CD4-positive, alpha-beta T cell (primary cell): ENCODE data around the gene ARHGAP18. TPM values are rescaled to one million over a fixed set of nuclear protein-coding genes. Genes with fewer than 3 reads are reported as not detected.
A peak's percentile ranks its signal among the peaks of the same experiment; 100 is the strongest.

Experiments
- ATAC-seq: fragments of 200-7000 bp; cut with Tn5 transposase; one replicate; pipeline ENCODE4 v1.10.0; 2022; ENCODE audit warnings: mild to moderate bottlenecking; ENCODE audit not compliant: poor library complexity
- CTCF ChIA-PET: fragments of 350-600 bp; sonication (Branson Sonifier 250); formaldehyde crosslinking; loops from one replicate; lab custom pipeline; 2021; ENCODE audit warnings: antibody characterized with exemption, inconsistent platforms; lab: Charles Lee
- POLR2A ChIA-PET: fragments of 350-600 bp; sonication (Branson Sonifier 250); formaldehyde crosslinking; loops from one replicate; lab custom pipeline; 2021; ENCODE audit warnings: antibody characterized with exemption, inconsistent platforms; lab: Charles Lee
- DNase-seq, 14 experiments: peaks; one replicate each; pipeline ENCODE4 v3.0.0-alpha.2; 2013 to 2020; ENCODE audit warnings: mixed read lengths in 2 of 14
- H3K27ac ChIP-seq, 2 donors: one replicate each; pipeline versions ENCODE4 v1.5.1 to v1.7.0; 2013; ENCODE audit warnings: low read length in 2 of 2, low read depth in 1 of 2, mild to moderate bottlenecking in 1 of 2
- H3K27me3 ChIP-seq, 2 experiments: 1 replicate in 1 of 2; 2 replicates in 1 of 2; pipeline versions ENCODE4 v1.6.1 to v1.7.0; 2013; ENCODE audit warnings: low read length in 2 of 2, control low read depth in 1 of 2, mild to moderate bottlenecking in 1 of 2, moderate library complexity in 1 of 2; ENCODE audit not compliant: insufficient read depth in 2 of 2, control insufficient read depth in 1 of 2
- H3K36me3 ChIP-seq: one replicate; pipeline ENCODE4 v1.6.1; 2013; ENCODE audit warnings: low read length, control low read depth; ENCODE audit not compliant: insufficient read depth
- H3K4me1 ChIP-seq: one replicate; pipeline ENCODE4 v1.6.1; 2013; ENCODE audit warnings: low read length, control low read depth; ENCODE audit not compliant: insufficient read depth
- H3K4me3 ChIP-seq: one replicate; pipeline ENCODE4 v1.5.1; 2013; ENCODE audit warnings: mild to moderate bottlenecking, low read length, moderate library complexity
- H3K9me3 ChIP-seq, 2 experiments: 1 replicate in 1 of 2; 2 replicates in 1 of 2; pipeline versions ENCODE4 v1.6.1 to v1.7.0; 2013; ENCODE audit warnings: low read length in 2 of 2, mild to moderate bottlenecking in 2 of 2, control low read depth in 1 of 2, moderate library complexity in 1 of 2; ENCODE audit not compliant: control insufficient read depth in 1 of 2, insufficient read depth in 1 of 2
- H3K27ac Mint-ChIP-seq: one replicate; pipeline ENCODE4 v1.8.0; 2020; ENCODE audit warnings: mixed read lengths
- H3K27me3 Mint-ChIP-seq: one replicate; pipeline ENCODE4 v1.8.0; 2021; ENCODE audit warnings: mixed read lengths
- H3K36me3 Mint-ChIP-seq: one replicate; pipeline ENCODE4 v1.8.0; 2021; ENCODE audit warnings: low read depth, mixed read lengths
- H3K4me1 Mint-ChIP-seq: one replicate; pipeline ENCODE4 v1.8.0; 2021; ENCODE audit warnings: low read depth, mixed read lengths
- H3K4me3 Mint-ChIP-seq: one replicate; pipeline ENCODE4 v1.8.0; 2020; ENCODE audit warnings: mild to moderate bottlenecking, mixed read lengths
- H3K9me3 Mint-ChIP-seq: one replicate; pipeline ENCODE4 v1.8.0; 2020; ENCODE audit warnings: mixed read lengths
- intact Hi-C, 2 experiments: fragments of 100-400 bp; cut with DNase I in 1 of 2; cut with micrococcal nuclease in 1 of 2; formaldehyde crosslinking; loops; one replicate each; pipeline versions ENCODE4 v1.15.1 to v1.9.0; 2023 to 2025; cut with DNase I, micrococcal nuclease
- total RNA-seq, 174 experiments: library from RNA in 2 of 174; stranded (reverse) in 2 of 174; gene quantifications; one replicate each; pipeline ENCODE4 v1.2.3 and lab custom pipeline; 2021 to 2026
- TF ChIP-seq, protein P1 (sequence below): fragments of 200-600 bp; IDR thresholded peaks from one replicate; pipeline ENCODE4 v1.8.0; 2022; ENCODE audit warnings: antibody characterized with exemption, mild to moderate bottlenecking

The ARHGAP18 gene
- total RNA-seq, 2 experiments from 2014 or later = 0.71 to 1.3 TPM

DNA sequence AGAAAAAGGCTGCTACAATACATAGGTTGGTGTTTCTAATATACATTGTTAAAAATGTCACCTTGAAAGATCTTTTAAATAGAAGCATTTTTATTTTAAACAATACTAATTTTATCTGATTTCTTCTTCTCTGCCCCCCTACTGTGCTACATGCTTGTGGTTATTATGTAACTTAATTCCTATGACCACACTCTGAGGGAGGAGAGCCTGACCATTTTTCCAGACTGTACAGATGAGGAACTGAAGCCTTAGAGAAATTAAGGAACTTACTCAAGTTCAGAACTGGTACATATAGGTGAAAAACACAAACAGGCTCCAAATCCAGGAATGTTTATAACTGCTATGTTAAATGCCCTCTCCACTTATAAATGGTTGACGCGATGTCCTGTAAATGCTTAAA is 43.4 kb upstream of the ARHGAP18 start:
- Histone ChIP-seq H3K27me3 (no peaks in the 10 kb centered on the region), H3K27ac (no peak overlapping the region), H3K4me1 (peaks cover 20% of the 10 kb centered on the region), H3K4me3 (no peak overlapping the region), H3K9me3 (no peaks in the 10 kb centered on the region), H3K36me3 (no peaks in the 10 kb centered on the region)
- intact Hi-C loops = no loop called here
- CTCF ChIA-PET = no interaction called here
- no peak overlapping the region for H3K4me3 Mint-ChIP-seq
- no peaks in the 10 kb centered on the region for H3K9me3 Mint-ChIP-seq
- H3K36me3 Mint-ChIP-seq = no peaks in the 10 kb centered on the region
- DNase-seq = no peak
- no peak for ATAC-seq
- H3K27ac Mint-ChIP-seq = no peak overlapping the region
- TF ChIP-seq, protein P1, sequence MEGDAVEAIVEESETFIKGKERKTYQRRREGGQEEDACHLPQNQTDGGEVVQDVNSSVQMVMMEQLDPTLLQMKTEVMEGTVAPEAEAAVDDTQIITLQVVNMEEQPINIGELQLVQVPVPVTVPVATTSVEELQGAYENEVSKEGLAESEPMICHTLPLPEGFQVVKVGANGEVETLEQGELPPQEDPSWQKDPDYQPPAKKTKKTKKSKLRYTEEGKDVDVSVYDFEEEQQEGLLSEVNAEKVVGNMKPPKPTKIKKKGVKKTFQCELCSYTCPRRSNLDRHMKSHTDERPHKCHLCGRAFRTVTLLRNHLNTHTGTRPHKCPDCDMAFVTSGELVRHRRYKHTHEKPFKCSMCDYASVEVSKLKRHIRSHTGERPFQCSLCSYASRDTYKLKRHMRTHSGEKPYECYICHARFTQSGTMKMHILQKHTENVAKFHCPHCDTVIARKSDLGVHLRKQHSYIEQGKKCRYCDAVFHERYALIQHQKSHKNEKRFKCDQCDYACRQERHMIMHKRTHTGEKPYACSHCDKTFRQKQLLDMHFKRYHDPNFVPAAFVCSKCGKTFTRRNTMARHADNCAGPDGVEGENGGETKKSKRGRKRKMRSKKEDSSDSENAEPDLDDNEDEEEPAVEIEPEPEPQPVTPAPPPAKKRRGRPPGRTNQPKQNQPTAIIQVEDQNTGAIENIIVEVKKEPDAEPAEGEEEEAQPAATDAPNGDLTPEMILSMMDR = no peak
- H3K27me3 Mint-ChIP-seq = no peaks in the 10 kb centered on the region
- POLR2A ChIA-PET = interaction anchor here (0.6 kb wide), 1 partner anchor 1382 kb away, joined by 3 read pairs; no protein-coding TSS in a partner anchor
- H3K4me1 Mint-ChIP-seq = peaks cover 35% of the 10 kb centered on the region

DNA sequence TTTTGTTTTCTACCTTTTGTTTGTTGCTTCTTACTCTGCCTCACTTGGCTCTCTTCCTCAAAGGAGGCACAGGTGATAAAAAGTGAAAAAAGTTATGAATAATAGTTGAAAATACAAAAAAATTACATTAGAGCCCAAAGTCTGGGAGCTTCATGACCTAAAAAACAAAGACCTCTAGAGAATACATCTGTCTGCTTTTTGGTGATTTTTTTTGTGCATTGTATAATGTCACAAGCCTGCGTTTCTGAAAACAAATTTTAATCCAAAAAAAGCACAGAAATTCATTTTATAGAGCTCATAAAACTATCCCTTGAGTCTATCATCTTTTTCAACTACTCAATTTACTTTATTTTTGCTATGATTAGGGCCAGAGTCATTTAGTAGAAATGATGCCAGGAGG is 41.4 kb upstream of the ARHGAP18 start:
- ChIA-PET CTCF (no interaction called here), POLR2A (no interaction called here)
- H3K27me3 ChIP-seq = no peaks in the 10 kb centered on the region
- Mint-ChIP-seq H3K27me3 (no peaks in the 10 kb centered on the region), H3K36me3 (no peaks in the 10 kb centered on the region), H3K4me3 (peak overlapping the region; percentile 14), H3K9me3 (no peaks in the 10 kb centered on the region), H3K4me1 (peaks cover 50% of the 10 kb centered on the region), H3K27ac (peak overlapping the region; percentile 88)
- ATAC-seq (no peak), DNase-seq (no peak)
- peak overlapping the region in 1 of 2 donors; percentile 23 for H3K27ac ChIP-seq
- H3K4me3 ChIP-seq = no peak overlapping the region
- H3K4me1 ChIP-seq = peaks cover 28% of the 10 kb centered on the region
- TF ChIP-seq, protein P1 = no peak
- H3K9me3 ChIP-seq = no peaks in the 10 kb centered on the region
- H3K36me3 ChIP-seq = no peaks in the 10 kb centered on the region
- intact Hi-C loops = no loop called here

DNA sequence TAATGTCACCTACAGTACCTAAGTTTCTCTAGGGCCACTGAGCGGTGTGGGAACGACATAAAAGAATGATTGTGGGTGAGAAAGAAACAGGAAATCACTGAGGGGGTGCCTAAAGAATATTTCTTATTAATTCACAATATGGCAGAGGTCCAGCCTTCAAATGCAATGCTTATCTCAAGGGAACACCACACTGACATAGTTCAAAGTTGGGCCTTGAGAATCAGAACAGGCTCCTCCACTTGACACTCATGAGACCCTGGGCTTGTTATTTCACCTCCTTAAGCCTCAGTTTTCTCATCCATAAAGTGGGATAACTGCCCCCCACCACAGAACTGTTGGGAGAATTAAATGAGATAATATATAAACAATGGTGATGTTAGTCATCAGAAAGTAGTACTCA is 40.4 kb upstream of the ARHGAP18 start:
- peak overlapping the region; percentile 86 for H3K4me3 Mint-ChIP-seq
- H3K4me3 ChIP-seq = no peak overlapping the region

More for the DNA sequence above, 40.4 kb upstream of the ARHGAP18 start:
- Mint-ChIP-seq H3K27ac (peak overlapping the region; percentile 88), H3K27me3 (no peaks in the 10 kb centered on the region), H3K4me1 (peaks cover 55% of the 10 kb centered on the region), H3K9me3 (no peaks in the 10 kb centered on the region), H3K36me3 (no peaks in the 10 kb centered on the region)
- peak overlapping the region; percentile 61 to 72 for H3K27ac ChIP-seq
- no peaks in the 10 kb centered on the region for H3K9me3 ChIP-seq
- no peaks in the 10 kb centered on the region for H3K36me3 ChIP-seq
- ATAC-seq = no peak
- POLR2A ChIA-PET = interaction anchor here (0.6 to 2.4 kb wide), 13 partner anchors 10 to 382 kb away, joined by 3 to 24 read pairs (median 4); partner anchors contain the start of genes ARHGAP18 and L3MBTL3
- CTCF ChIA-PET = interaction anchor here (1.0 to 1.9 kb wide), 2 partner anchors 66 to 152 kb away, joined by 3 to 6 read pairs; no protein-coding TSS in a partner anchor
- peak in 3 of 14 experiments; percentile 17 to 53 (median 25) for DNase-seq
- intact Hi-C loops = no loop called here
- peaks cover 28% of the 10 kb centered on the region for H3K4me1 ChIP-seq
- no peaks in the 10 kb centered on the region for H3K27me3 ChIP-seq
- TF ChIP-seq, protein P1 = no peak
